ENCODE measurements around the gene TLCD3B.

- TF ChIP-seq, protein P1, sequence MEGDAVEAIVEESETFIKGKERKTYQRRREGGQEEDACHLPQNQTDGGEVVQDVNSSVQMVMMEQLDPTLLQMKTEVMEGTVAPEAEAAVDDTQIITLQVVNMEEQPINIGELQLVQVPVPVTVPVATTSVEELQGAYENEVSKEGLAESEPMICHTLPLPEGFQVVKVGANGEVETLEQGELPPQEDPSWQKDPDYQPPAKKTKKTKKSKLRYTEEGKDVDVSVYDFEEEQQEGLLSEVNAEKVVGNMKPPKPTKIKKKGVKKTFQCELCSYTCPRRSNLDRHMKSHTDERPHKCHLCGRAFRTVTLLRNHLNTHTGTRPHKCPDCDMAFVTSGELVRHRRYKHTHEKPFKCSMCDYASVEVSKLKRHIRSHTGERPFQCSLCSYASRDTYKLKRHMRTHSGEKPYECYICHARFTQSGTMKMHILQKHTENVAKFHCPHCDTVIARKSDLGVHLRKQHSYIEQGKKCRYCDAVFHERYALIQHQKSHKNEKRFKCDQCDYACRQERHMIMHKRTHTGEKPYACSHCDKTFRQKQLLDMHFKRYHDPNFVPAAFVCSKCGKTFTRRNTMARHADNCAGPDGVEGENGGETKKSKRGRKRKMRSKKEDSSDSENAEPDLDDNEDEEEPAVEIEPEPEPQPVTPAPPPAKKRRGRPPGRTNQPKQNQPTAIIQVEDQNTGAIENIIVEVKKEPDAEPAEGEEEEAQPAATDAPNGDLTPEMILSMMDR (IDR thresholded peaks at IDR 0.05): no peak
- no peak for TF ChIP-seq POLR2A (IDR thresholded peaks at IDR 0.05)
Observed at GRCh38 chr16:30031477-30031918, 427 bp upstream of the TLCD3B start.
